HG03378 (cell line): ENCODE data around the gene DOCK1.

Experiments
- ATAC-seq: cut with Tn5 transposase; IDR thresholded peaks from one replicate; pipeline ENCODE4 v1.9.1; 2021; ENCODE audit warnings: mild to moderate bottlenecking, moderate library complexity; ENCODE audit not compliant: unreplicated experiment

The DOCK1 gene

GRCh38 chr10:127440371-127440770 is 535.1 kb downstream of the DOCK1 start:
- no peak for ATAC-seq

GRCh38 chr10:127441350-127442219 is 536.4 kb downstream of the DOCK1 start:
- no peak for ATAC-seq

DNA sequence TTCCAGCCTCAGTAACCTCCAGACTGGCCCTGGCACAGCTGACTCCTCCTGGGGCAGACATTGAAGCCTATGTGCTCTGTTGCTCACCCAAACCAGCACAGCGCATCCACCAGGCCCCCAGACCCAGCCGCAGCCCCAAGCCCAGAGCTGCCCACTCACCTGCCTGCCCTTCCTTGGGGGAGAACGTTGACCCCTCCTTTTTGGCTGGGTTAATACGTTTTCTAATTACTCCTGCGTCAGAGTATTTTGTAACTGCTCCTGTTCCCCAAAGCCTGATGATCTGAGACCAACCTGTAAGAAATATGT is 536.9 kb downstream of the DOCK1 start:
- ATAC-seq, result no peak

DNA sequence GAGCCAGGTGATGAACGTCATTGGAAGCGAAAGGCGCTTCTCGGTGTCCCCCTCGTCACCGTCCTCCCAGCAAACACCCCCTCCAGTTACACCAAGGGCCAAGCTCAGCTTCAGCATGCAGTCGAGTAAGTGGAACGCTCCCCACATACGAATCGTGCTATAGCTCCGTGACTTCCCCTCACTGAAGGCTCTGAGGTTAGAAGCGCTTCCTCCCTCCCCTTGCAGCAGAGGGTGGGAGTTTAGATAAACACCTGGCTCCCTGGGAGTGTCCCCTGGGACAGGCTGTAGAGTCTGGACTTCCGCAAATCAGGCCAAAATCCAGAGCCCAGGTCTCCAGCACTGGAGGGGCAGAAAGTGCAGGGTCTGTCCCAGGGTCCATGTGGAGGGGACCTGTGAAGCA is 538.9 kb downstream of the DOCK1 start:
- ATAC-seq, result no peak

GRCh38 chr10:127447197-127447596 is 542.0 kb downstream of the DOCK1 start:
- ATAC-seq, result no peak

- ATAC-seq, result no peak
Measured at GRCh38 chr10:127449490-127449889, 544.3 kb downstream of the DOCK1 start.

GRCh38 chr10:127450644-127451043 is 545.4 kb downstream of the DOCK1 start:
- ATAC-seq, result no peak

- no peak for ATAC-seq
Measured at GRCh38 chr10:127451628-127452027, 546.4 kb downstream of the DOCK1 start.

DNA sequence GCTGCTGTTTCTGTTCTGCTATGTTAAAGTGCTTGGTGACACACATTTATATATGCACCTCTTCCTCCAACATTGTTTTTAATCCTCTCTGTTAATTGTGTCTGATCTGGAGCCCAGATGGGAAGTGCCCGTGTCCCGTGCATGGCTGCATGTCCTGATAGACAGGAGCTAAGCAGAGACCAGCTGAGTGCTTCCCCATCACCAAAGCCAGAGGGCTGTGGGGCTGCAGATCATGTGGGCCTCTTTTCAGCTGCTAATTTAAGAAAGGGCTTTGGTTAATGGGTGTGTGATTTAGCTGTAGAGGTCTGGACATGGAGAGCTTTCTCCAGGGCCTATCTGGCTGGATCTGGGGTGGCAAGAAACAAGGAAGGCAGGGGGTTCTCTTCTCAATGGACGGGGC is 547.3 kb downstream of the DOCK1 start:
- no peak for ATAC-seq

DNA sequence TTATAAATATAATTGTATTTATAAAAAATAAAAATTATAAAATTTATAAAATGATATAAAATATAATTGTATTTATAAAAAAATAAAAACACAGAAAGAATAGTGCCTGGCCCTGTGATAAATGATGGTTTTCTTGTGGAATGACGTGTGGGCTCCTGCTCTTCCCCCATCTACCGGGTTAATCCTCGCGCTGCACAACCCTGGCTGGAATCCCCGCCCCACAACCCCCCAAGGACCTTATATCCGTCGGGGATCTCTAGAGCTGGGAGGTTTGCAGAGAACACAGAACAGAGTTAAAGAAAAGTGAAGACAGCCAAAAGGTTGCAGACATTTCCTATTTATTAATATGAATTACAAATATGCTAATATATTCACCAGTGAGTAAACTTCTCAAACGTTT is 548.5 kb downstream of the DOCK1 start:
- ATAC-seq, result no peak

DNA sequence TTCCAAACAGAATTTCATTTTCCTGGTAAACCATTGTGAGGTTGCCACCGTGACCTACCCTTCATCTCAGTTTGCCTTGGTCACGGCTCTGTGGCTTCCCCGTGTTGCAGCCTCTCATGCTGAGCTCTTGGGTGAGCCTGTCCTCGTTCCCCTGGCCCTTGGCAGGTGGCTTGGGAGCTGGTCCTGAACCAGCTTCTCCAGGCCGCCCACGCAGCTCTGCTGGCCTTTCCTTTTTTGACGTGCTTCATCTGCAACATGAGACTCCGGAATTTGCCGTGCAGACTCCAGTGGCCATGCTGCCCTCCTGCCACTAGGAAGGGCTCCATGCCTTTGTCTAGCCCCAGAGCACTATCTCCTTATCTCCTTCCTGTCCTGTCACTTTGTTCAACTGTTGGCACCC is 550.9 kb downstream of the DOCK1 start:
- no peak for ATAC-seq

- no peak for ATAC-seq
Measured at GRCh38 chr10:127458016-127458810, 553.0 kb downstream of the DOCK1 start.

- no peak for ATAC-seq
Measured at GRCh38 chr10:127458829-127459228, 553.6 kb downstream of the DOCK1 start.

- no peak for ATAC-seq
Measured at GRCh38 chr10:127459918-127460317, 554.7 kb downstream of the DOCK1 start.

DNA sequence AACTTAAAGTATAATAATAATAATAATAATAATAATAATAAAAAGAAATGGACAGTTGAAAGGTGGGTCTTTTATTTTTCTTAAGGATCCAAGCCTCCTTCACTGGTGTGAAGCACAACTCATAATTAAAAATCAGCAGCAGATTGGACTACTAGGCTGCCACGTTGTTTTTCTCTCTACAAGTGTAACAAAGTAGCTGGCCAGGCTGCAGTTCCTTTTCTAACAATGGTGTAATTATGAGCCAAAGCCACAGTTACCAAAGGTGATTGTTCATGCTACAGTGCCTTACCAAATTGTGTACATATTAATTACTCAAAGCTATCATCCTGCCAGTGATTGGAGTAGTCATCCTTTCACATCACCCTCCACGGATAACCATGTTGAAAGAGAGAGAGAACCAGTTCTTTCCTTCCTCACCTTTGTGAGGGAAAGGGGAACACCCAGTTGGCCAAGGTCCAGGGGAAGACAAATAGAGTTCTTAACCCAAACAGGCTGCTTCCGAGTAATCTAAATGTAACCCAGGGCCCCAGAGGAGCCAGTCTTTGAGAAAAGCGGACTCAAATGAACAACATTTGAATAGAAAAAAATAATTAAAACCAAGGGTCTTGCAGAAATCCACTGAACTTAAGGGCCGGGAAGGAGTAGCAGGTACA is 557.5 kb downstream of the DOCK1 start:
- no peak for ATAC-seq

DNA sequence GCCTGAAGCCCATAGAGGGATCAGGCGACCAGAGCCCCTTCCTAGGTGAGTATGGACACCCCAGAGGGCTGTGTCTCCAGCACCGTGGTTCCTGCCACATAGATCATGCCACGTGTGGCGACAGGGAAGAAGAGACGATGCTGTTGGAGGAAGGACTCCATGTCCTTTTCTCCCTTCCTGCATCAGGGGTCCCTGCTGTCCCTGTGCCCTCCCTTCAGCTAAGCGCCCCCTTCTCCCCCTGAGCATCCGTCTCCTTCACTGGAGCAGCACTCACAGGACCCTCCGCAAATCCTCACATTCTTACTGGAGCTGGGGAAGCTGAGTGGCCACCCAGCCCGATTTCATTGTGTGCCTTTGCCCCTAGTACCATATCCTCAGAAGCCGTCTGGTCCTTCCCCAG is 558.3 kb downstream of the DOCK1 start:
- ATAC-seq, result no peak

- no peak for ATAC-seq
Measured at GRCh38 chr10:127464561-127464960, 559.3 kb downstream of the DOCK1 start.

- no peak for ATAC-seq
Measured at GRCh38 chr10:127467811-127468210, 562.6 kb downstream of the DOCK1 start.

- no peak for ATAC-seq
Measured at GRCh38 chr10:127468632-127469031, 563.4 kb downstream of the DOCK1 start.

DNA sequence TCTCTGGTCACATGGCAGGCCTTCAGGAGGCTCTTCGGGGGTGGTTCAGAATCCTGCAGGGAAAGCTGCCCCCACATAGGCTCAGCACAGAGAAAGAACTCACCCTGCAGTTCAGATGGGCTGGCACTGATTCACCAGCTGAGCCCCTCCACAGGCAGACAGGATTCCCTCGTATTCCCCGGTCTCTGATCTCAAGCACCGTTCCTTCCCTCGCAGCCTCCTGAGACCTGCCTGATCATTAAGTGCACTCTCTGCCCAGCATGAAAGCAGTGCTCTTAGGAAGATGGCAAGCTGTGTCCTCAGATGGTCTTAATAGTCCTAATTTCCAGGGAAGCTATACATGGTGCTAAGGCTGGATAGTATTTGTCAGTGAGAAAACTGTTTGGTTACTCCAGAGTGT is 565.7 kb downstream of the DOCK1 start:
- ATAC-seq, result no peak

GRCh38 chr10:127472976-127473375 is 567.7 kb downstream of the DOCK1 start:
- ATAC-seq, result no peak

- ATAC-seq, result no peak
Measured at GRCh38 chr10:127474501-127474900, 569.3 kb downstream of the DOCK1 start.
